SIG-M5 treated with dmso at 0.1 percent for 504 hours (cell line): ENCODE data around the gene FBXO8.
"Not testable (repeated sequence)": the region's sequence is repeated elsewhere in the genome, so short reads cannot be mapped to it uniquely, and the experiment has no call there.

ENCODE experiments used
- DNase-seq: peaks from one replicate; lab custom pipeline; 2025; ENCODE audit not compliant: unreplicated experiment; lab: John Stamatoyannopoulos, UW

FBXO8 gene, protein sequence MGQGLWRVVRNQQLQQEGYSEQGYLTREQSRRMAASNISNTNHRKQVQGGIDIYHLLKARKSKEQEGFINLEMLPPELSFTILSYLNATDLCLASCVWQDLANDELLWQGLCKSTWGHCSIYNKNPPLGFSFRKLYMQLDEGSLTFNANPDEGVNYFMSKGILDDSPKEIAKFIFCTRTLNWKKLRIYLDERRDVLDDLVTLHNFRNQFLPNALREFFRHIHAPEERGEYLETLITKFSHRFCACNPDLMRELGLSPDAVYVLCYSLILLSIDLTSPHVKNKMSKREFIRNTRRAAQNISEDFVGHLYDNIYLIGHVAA

GRCh38 chr4:174283507-174284471, at the start of gene FBXO8, which contains the start of gene CEP44:
TSS of gene FBXO8 (minus strand) at chr4:174283667. CDS start at chr4:174263092, 20,575 bp downstream.
TSS of gene CEP44 (plus strand) at chr4:174283911. CDS start at chr4:174299122, 15,211 bp downstream.
- DNase-seq = peak; percentile 80

- no peak for DNase-seq
Measured at GRCh38 chr4:174332741-174333493, 49.5 kb upstream of the FBXO8 start.

GRCh38 chr4:174324725-174325124, 41.3 kb upstream of the FBXO8 start:
- DNase-seq = no peak

DNA sequence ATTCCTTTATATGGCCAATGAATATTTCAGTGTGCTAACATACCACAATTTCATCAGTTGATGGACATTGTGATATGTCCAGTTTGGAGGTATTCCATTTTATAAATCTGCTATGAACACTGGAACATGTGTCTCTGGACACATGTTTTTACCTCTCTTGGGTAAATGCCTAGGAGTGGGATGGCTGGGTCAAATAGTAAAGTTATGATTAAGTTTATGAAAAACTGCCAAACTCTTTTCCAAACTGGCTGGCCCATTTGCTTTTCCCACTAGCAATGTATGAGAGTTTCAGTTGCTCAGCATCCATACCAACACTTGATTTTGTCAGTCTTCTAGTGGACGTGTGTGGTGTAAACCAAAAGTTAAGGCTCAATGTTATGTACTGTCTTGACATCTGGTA, 40.8 kb upstream of the FBXO8 start:
- DNase-seq = no peak

DNA sequence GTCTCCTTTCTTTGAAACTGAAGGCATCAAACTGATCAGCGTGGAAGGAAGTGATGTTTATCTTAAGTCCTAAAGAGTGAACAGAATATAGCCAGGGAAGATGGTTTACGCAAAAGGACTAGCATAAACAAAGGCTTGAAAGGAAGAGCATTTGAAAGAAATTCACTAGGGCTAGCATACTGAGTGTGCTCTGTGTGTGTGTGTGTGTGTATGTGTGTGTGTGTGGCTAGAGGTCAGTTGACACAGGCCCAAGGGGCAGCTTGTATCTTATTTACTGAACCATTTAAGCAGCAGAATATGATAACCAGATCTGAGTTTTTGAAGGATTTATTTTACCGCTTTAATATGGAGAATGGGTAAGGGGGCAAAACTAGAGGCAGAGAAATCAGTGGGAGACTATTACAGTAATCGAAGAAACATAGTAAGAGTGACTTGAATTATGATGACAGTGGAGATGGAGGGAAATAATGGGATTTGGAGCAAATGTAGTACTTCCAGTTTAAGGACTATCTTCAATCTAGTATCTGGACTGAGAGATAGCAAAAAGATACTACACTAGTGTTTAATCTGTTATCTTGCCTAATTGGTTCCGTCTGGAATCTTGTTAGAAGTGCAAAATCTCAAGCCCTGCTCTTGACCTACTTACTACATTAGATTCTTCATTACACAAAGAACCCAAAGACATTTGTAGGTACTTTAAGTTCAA, 37.2 kb upstream of the FBXO8 start:
- DNase-seq = no peak

- DNase-seq = no peak
Measured at GRCh38 chr4:174318829-174319764, 35.6 kb upstream of the FBXO8 start.

DNA sequence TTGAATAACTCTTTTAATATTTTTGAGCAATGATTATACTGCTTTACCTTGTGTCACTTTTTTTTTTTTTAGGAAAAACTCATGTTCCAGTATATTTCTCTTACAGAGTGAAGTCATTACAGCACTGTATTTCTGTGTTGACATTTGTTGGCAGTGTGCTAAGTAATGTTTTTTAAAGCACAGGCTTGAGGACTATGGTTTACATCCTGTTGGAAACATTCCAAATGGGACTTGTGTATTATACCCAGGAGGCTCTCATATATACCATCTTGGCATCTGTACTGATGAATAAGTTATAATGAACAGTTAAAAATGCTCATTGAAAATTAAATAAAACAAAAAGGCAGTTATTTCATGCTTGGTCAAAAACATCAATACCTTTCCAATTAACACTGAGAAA, 34.1 kb upstream of the FBXO8 start:
- DNase-seq = no peak

- no peak for DNase-seq
Measured at GRCh38 chr4:174316954-174317353, 33.5 kb upstream of the FBXO8 start.

DNA sequence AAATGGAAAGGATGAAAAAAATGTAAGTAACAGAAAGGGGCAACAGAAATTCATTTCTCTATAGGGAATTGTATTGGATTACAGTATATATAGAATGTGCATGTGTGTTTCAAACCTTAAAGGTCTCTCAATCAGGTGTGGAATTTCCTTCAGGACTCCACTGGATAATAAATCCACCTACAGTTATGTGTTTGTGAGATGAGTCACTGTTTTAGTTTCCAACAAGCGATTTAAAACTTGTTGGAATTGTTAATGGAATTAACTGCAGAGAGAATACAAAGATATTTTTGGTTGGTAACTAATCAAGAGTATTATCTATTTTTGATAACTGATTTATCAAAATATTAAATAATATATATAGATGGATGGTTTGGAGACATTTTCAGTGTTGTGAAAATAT, 33.1 kb upstream of the FBXO8 start:
- no peak for DNase-seq

- DNase-seq = peak; percentile 32
Measured at GRCh38 chr4:174314770-174315169, 31.3 kb upstream of the FBXO8 start.

DNA sequence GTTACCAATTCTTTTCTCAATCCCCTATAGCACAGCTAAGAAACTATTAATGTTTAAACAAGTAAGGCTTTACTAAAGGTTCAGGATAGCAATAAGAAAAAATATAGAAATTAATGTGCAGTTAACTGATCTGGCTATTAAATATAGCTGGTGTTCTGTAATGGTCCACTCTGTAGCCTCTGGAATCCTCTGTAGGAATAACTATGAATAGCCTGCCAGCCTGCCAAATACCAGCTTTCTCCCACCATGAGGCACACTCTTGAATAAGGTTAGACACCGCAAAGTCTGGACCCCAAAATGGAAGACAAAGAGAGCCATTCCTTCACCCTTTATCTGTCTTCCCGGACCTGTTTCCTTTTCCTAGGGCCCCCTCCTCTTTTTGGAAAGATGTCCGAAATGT, 30.8 kb upstream of the FBXO8 start:
- DNase-seq = no peak

DNA sequence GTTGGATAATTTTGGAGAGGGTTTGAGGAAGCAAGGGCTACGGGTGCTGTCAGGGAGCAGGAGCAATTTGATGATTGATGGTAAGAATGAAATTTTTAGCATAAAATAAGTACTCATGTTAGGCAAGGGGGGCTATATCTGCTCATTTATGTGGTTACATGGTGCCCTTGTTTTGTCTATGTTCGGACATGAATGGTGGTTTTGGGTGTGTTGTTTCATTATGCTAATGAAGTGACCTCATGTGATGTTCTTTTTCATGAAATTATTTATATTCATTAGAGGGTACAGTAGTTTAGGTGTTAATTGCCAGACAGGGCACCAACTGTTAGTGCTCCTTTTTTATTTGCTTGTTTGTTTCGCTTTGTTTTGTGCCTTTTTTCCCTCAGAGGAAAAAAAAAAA, 29.5 kb upstream of the FBXO8 start:
- no peak for DNase-seq

GRCh38 chr4:174307694-174308093, 24.2 kb upstream of the FBXO8 start:
- DNase-seq = no peak

- no peak for DNase-seq
Measured at GRCh38 chr4:174305961-174306360, 22.5 kb upstream of the FBXO8 start.

- no peak for DNase-seq
Measured at GRCh38 chr4:174304664-174305063, 21.2 kb upstream of the FBXO8 start.

DNA sequence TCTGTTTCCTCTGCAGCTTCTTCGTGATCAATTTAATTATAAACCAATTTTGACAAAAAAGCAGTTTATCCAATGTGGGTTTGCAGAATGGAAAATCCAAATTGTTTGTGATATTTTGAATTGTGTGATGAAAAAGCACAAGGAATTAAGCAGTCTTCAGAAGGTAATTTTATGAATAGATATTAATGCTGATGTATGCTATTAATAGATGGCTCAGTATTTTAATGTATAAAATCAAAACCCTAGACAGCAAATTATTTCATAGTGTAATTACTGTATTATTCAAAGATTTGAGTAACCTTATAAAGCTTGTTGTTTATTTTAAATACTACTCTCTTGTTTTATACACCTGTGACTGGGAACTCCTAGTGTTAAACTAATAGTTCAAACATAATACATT, 20.2 kb upstream of the FBXO8 start:
- no peak for DNase-seq

DNA sequence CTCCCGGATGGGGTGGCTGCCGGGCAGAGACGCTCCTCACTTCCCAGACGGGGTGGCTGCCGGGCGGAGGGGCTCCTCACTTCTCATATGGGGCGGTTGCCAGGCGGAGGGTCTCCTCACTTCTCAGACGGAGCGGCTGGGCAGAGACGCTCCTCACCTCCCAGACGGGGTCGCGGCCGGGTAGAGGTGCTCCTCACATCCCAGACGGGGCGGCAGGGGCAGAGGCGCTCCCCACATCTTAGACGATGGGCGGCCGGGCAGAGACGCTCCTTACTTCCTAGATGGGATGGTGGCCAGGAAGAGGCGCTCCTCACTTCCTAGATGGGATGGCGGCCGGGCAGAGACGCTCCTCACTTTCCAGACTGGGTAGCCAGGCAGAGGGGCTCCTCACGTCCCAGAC, 11.7 kb upstream of the FBXO8 start:
- DNase-seq = not testable (repeated sequence)

GRCh38 chr4:174294641-174295040, 11.2 kb upstream of the FBXO8 start:
- DNase-seq = not testable (repeated sequence)

DNA sequence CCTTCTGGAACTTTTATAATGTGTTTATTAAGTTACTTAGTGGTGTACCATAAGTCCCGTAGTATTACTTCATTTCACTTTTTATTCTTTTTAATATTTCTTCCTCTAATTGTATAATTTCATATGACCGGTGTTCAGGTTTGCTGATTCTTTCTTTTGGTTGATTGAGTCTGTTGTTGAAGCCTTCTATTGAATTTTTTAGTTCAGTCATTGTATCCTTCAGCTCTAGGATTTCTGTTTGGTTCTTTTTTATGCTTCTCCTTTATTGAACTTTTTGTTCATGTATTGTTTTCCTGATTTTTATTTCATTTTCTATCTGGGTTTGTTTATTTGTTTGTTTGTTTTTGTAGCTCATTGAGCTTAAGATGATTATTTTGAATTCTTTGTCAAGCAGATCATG, 9.0 kb upstream of the FBXO8 start:
- DNase-seq = no peak

DNA sequence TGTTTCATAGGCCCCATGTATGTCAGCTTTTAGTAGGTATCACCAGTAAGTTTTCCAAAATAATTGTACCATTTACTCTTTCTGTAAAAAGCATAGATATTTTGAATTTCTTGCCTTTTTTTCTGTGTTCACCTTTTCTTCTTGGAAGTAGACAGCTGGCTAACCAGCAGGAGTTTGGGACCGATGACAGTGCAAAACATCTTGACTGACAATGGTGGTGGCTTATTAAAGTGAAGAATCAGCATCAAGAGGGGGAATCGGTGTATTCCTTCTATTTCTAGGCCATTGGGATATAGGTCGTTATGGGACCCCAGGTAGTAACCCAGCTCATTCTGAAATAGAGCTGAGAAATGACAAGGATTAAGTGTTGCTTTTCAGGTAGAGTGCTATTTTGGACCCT, 3.4 kb upstream of the FBXO8 start:
- no peak for DNase-seq
